Upper lobe of right lung (tissue), 1 donor: ENCODE data around the gene BCDIN3D. TPM values are rescaled to one million over a fixed set of nuclear protein-coding genes. Genes with fewer than 3 reads are reported as not detected.
"Not testable (repeated sequence)": the region's sequence is repeated elsewhere in the genome, so short reads cannot be mapped to it uniquely, and the experiment has no call there.

Experiments used
- ATAC-seq: fragments of 200-7000 bp; cut with Tn5 transposase; one replicate; pipeline ENCODE4 v1.9.1; 2020; ENCODE audit warnings: mild to moderate bottlenecking, moderate library complexity
- DNase-seq: peaks from one replicate; pipeline ENCODE4 v3.0.0-alpha.2; 2020
- H3K27ac ChIP-seq: fragments of 200-600 bp; one replicate; pipeline ENCODE4 v1.8.0; 2022
- H3K27me3 ChIP-seq: fragments of 200-600 bp; one replicate; pipeline ENCODE4 v1.8.0; 2022; ENCODE audit warnings: mild to moderate bottlenecking
- H3K36me3 ChIP-seq: fragments of 200-600 bp; one replicate; pipeline ENCODE4 v1.8.0; 2022
- H3K4me1 ChIP-seq: fragments of 200-600 bp; one replicate; pipeline ENCODE4 v1.8.0; 2022
- H3K4me3 ChIP-seq: fragments of 200-600 bp; one replicate; pipeline ENCODE4 v1.8.0; 2022; ENCODE audit warnings: mild to moderate bottlenecking
- H3K9me3 ChIP-seq: fragments of 200-600 bp; one replicate; pipeline ENCODE4 v1.8.0; 2022
- intact Hi-C: fragments of 100-400 bp; cut with DNase I; formaldehyde crosslinking; loops from one replicate; pipeline ENCODE4 v1.11.0; 2022
- total RNA-seq: library from RNA; stranded (reverse); fragmentation: NEBNext Ultra II Directional; extraction: Animal tissue kit (Norgen Biotek cat#: 25700); gene quantifications from one replicate; pipeline ENCODE4 v1.2.1, GENCODE V29; 2021
- TF ChIP-seq, protein P1 (sequence below): fragments of 200-600 bp; IDR thresholded peaks from one replicate; pipeline ENCODE4 v1.8.0; 2022; ENCODE audit warnings: antibody characterized with exemption
- donor health status: DM: no; HTN: yes; CAD: no; lungs with severe emphysema.

Gene BCDIN3D
- total RNA-seq, 1 donor from 2014 or later: 4.9 TPM

DNA sequence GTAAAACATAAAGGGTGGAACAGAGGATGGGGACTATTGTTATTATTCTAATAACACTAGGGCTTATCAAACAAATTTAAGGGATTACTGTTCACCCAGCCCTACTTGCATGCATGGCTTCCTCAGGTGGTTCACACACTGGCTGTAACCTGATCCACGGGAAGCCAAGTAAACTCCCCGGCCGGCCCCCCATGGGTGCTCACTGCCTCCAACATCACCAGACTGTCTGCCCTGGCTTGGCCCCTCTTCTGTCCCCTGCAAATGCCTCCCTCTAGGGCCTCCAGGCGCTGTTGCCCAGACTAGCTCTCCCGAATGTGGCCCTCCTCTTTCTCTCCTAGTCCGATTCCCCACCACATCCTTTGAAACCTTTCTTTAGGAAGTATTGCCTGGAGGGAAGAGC lies 42.2 kb upstream of the BCDIN3D start:
- intact Hi-C loops: no loop called here
- no peak for DNase-seq
- Histone ChIP-seq H3K9me3 (no peaks in the 10 kb centered on the region), H3K4me3 (no peak overlapping the region), H3K4me1 (no peaks in the 10 kb centered on the region), H3K27me3 (peaks cover 7% of the 10 kb centered on the region), H3K27ac (no peak overlapping the region), H3K36me3 (no peaks in the 10 kb centered on the region)
- TF ChIP-seq, protein P1, sequence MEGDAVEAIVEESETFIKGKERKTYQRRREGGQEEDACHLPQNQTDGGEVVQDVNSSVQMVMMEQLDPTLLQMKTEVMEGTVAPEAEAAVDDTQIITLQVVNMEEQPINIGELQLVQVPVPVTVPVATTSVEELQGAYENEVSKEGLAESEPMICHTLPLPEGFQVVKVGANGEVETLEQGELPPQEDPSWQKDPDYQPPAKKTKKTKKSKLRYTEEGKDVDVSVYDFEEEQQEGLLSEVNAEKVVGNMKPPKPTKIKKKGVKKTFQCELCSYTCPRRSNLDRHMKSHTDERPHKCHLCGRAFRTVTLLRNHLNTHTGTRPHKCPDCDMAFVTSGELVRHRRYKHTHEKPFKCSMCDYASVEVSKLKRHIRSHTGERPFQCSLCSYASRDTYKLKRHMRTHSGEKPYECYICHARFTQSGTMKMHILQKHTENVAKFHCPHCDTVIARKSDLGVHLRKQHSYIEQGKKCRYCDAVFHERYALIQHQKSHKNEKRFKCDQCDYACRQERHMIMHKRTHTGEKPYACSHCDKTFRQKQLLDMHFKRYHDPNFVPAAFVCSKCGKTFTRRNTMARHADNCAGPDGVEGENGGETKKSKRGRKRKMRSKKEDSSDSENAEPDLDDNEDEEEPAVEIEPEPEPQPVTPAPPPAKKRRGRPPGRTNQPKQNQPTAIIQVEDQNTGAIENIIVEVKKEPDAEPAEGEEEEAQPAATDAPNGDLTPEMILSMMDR: no peak
- no peak for ATAC-seq

DNA sequence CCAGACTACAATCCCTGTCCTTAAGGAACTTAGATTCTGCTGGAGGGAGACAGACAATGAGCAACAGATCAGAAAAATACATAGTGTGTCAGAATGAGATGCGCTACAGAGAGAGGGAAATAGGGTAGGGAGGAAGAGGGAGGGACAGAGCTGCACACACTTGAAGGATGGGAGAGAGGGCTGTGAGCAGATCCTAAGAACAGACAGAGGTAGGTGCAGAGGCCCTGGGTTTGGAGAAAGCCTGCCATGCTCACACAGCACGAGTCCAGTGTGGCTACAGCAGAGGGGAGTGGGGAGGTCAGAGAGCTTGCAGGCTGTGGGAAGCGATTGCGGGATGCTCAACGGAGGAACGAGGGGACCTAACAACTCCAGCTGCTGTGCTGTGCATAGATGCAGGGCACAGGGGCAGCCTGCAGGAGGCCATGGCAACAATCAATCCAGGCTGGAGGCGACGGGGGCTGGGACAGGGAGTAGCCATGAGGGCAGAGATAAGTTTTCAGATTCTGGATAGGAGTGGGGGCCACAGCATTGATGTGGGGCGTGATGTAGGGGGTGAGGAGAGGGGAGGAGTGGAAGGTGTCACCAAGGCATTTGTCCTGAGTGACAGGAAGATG lies 40.1 kb upstream of the BCDIN3D start:
- intact Hi-C loops: no loop called here
- no peaks in the 10 kb centered on the region for H3K4me1 ChIP-seq
- H3K9me3 ChIP-seq: no peaks in the 10 kb centered on the region
- peaks cover 7% of the 10 kb centered on the region for H3K27me3 ChIP-seq
- H3K4me3 ChIP-seq: no peak overlapping the region
- DNase-seq (no peak), ATAC-seq (no peak)
- H3K27ac ChIP-seq: no peak overlapping the region
- TF ChIP-seq, protein P1: no peak
- no peaks in the 10 kb centered on the region for H3K36me3 ChIP-seq

- no peaks in the 10 kb centered on the region for H3K9me3 ChIP-seq
- peaks cover 7% of the 10 kb centered on the region for H3K27me3 ChIP-seq
- intact Hi-C loops: no loop called here
Measured at GRCh38 chr12:49882248-49882850, 39.4 kb upstream of the BCDIN3D start.

DNA sequence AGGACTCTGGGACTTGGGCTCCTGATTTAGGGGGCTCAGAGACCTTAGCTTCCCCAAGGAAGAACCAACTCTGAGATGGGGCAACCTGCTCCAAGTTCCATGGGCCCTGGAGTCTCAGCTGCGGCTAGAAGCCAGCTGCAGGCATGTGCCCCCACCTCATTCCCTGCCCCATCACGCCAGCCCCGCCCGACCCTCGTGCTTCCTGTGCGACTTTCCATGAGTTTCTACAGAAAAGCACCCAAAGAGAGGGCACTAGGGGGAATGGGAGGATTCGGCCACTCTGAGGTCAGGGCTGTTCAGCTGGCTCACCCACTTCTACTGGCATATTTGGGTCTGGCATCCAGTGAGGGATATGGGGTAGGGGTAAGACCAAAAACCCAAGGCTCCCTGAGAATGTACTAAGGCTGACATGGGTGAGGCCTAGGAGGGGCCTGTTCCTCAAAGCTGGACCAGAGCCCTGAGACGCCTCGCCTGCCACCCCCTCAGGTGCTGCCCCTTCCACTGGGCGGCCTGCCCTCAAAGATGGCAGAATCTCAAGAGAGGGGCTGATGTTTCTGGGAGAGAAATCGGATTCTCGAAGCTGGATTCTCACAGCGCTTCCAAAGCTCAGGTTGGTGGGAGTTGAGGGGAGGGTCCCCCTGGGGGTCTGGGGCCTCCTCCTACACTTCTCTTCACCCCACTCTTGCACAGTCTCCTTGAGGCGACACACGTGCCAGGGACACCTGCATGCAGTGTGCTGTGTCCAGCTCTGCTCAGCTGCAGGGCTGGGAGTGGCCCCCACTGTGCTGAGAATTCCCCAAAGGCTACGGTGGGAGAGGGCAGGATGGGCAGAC lies 38.7 kb upstream of the BCDIN3D start:
- no peak overlapping the region for H3K27ac ChIP-seq
- no peak for ATAC-seq
- intact Hi-C loops: no loop called here
- no peaks in the 10 kb centered on the region for H3K36me3 ChIP-seq
- H3K27me3 ChIP-seq: peaks cover 7% of the 10 kb centered on the region
- TF ChIP-seq, protein P1: no peak
- no peaks in the 10 kb centered on the region for H3K4me1 ChIP-seq
- no peak overlapping the region for H3K4me3 ChIP-seq
- DNase-seq: no peak
- no peaks in the 10 kb centered on the region for H3K9me3 ChIP-seq

More at GRCh38 chr12:49882248-49882850, 39.4 kb upstream of the BCDIN3D start:
- ATAC-seq (no peak), DNase-seq (no peak)
- H3K4me1 ChIP-seq: no peaks in the 10 kb centered on the region
- no peak overlapping the region for H3K27ac ChIP-seq
- H3K36me3 ChIP-seq: no peaks in the 10 kb centered on the region
- TF ChIP-seq, protein P1: no peak
- H3K4me3 ChIP-seq: no peak overlapping the region

- no peaks in the 10 kb centered on the region for H3K4me1 ChIP-seq
- no peak for DNase-seq
- intact Hi-C loops: no loop called here
Measured at GRCh38 chr12:49880756-49881414, 38.0 kb upstream of the BCDIN3D start.

GRCh38 chr12:49879065-49879464 lies 36.2 kb upstream of the BCDIN3D start:
- H3K4me3 ChIP-seq, H3K9me3 ChIP-seq, H3K4me1 ChIP-seq, ATAC-seq, DNase-seq, intact Hi-C loops, H3K27ac ChIP-seq, H3K27me3 ChIP-seq, H3K36me3 ChIP-seq: not testable (repeated sequence)

More at GRCh38 chr12:49880756-49881414, 38.0 kb upstream of the BCDIN3D start:
- ATAC-seq: no peak
- H3K9me3 ChIP-seq: no peaks in the 10 kb centered on the region
- peaks cover 7% of the 10 kb centered on the region for H3K27me3 ChIP-seq
- no peaks in the 10 kb centered on the region for H3K36me3 ChIP-seq
- TF ChIP-seq, protein P1: no peak
- no peak overlapping the region for H3K27ac ChIP-seq
- no peak overlapping the region for H3K4me3 ChIP-seq
